ENCODE data around the gene B4GALNT2.
"Not testable (repeated sequence)": the region's sequence is repeated elsewhere in the genome, so short reads cannot be mapped to it uniquely, and the experiment has no call there.

The B4GALNT2 gene, protein sequence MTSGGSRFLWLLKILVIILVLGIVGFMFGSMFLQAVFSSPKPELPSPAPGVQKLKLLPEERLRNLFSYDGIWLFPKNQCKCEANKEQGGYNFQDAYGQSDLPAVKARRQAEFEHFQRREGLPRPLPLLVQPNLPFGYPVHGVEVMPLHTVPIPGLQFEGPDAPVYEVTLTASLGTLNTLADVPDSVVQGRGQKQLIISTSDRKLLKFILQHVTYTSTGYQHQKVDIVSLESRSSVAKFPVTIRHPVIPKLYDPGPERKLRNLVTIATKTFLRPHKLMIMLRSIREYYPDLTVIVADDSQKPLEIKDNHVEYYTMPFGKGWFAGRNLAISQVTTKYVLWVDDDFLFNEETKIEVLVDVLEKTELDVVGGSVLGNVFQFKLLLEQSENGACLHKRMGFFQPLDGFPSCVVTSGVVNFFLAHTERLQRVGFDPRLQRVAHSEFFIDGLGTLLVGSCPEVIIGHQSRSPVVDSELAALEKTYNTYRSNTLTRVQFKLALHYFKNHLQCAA

DNA sequence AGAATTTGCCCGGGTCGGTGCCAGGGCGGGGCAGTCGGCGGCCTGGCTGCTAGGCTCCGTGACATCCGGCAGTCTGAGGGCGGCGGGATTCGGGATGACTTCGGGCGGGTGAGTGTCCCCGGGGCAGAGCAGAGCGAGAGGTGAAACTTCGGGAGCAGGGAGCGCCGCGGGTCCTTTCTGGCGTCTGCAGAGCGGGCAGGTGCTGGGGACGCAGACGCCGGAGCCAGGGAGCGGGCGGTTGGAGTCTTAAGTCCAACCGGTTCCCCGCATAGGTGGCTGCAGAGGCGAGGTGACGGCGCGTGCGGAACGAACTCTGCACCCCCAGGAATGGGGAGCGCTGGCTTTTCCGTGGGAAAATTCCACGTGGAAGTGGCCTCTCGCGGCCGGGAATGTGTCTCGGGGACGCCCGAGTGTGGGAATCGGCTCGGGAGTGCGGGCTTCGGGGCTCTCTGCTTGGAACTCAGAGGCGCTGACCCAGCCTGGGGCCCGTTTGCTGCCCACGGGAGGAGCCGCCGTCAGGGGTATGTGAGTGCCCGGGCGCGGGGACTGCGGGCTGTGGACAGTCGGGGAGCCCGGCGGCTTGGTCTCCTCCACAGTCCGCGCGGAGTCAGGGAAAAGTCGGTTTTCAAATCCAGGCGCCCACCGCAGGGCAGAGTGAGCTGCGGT is at the start of gene B4GALNT2:
Gene B4GALNT2, plus strand, starts transcription at position 71 of the 666 bp plus-strand sequence. Its CDS starts 24 bp downstream, at position 95.
- DNase-seq = peak; percentile 4

GRCh38 chr17:49085046-49085445 is 47.5 kb upstream of the B4GALNT2 start:
- DNase-seq = not testable (repeated sequence)

GRCh38 chr17:49085565-49086315 is 46.8 kb upstream of the B4GALNT2 start:
- no peak for DNase-seq

DNA sequence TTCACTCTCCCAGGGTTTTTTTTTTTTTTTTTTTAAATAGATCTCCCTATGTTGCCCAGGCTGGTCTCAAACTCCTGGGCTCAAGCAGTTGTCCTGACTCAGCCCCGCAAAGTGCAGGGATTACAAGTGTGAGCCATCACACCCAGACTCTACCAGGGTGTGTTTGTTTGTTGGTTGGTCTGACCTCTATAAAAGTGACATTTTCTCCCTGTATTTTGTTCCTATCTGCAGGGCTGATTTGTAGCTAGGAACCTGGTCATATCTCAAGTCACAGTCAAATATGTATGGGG is 46.3 kb upstream of the B4GALNT2 start:
- DNase-seq = no peak

DNA sequence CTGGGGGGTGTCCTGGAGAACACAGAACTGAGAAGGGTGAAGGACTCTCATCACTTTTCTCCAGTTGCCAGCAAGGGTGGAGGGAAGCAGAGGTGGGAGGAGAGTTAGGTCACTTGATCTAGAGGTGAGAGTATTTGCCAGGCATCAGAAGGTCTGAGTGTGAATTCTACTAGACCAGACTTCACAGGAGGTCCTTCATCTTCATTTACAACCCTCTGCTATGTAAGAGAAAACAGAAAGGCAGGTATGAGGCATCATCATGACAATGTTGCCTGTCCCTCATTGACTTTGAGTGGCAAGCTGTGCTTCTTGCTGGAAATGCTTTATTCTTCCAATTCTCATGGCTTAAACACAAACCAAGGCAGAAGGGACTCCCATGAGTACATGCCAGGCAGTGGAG is 45.9 kb upstream of the B4GALNT2 start:
- DNase-seq = no peak

GRCh38 chr17:49089094-49089493 is 43.5 kb upstream of the B4GALNT2 start:
- DNase-seq = no peak

DNA sequence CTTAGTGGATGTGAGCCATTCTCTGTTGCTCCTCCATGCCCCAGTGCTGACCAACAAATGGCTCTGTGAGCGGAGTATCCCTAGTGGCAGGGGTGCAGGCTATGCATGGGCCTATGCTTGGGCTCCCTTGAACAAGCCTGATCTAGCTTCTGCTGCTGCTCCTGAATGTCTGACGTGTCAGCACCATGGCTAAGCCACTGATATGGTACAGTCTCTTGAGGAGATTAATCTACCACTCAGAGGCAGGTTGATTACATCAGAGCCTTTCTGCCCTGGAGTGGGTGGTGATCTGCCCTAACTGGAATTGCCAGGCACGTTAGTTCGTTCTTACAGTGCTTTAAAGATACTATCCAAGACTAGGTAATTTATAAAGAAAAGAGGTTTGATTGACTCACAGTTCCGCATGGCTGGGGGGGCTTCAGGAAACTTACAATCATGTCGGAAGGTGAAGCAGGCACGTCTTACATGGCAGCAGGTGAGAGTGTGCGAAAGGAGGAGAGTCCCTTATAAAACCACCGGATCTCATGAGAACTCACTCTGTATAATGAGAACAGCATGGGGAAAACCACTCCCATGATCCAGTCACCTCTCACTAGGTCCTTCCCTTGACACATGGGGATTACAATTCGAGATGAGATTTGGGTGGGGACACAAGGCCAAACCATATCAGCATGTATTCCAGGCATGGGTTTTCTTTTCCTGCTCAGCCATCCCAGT is 41.5 kb upstream of the B4GALNT2 start:
- DNase-seq = no peak

DNA sequence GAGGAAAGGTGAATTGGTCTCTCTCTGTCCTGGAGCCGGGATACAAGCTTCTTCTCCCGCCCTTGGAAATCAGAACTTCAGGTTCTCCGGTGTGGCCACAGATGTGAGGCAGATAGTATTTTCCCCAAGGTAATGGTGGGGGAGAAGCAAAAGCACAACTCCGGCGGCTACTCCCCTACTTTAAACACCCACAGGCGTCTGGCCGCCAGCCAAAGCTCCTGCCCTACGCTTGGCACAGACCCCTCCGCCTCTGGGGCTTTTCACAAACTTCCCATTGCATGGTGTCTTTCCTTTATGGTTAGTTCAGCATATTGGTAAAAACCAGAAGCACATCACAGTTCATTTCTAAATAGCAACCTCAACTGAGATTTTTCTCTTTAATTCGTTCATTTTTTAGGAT is 39.4 kb upstream of the B4GALNT2 start:
- DNase-seq = no peak

DNA sequence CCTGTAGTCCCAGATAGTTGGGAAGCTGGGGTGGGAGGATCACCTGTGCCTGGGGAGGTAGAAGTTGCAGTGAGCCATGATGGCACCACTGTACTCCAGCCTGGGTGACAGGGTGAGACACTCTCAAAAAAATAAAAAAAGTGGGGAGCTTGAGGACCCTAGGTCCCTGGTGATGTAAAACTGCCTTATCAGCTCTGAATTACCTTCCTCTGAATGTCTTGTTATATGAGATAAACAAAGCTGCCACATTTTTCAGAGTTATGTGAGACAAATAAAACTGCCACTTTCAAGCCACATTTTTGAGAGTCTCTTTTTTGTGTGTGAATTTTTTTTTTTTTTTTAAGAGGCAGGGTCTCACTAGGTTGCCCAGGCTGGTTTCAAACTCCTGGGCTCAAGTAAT is 32.0 kb upstream of the B4GALNT2 start:
- no peak for DNase-seq

GRCh38 chr17:49101054-49101534 is 31.5 kb upstream of the B4GALNT2 start:
- DNase-seq = no peak

DNA sequence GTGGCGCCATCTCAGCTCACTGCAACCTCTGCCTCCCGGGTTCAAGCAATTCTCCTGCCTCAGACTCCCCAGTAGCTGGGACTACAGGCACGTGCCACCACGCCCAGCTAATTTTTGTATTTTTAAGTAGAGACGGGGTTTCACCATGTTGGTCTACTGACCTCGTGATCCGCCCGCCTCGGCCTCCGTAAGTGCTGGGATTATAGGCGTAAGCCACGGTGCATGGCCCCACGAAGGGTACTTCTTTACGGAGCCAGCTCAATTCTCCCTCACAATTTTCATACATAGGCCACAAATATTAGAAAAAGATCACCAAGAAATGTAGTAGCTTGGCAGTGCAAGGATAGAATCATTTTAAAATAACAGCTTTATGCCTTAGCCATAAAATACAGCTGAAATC is 29.2 kb upstream of the B4GALNT2 start:
- not testable (repeated sequence) for DNase-seq

- DNase-seq = no peak
These were observed 28.0 kb upstream of the B4GALNT2 start for GRCh38 chr17:49104511-49105074.

DNA sequence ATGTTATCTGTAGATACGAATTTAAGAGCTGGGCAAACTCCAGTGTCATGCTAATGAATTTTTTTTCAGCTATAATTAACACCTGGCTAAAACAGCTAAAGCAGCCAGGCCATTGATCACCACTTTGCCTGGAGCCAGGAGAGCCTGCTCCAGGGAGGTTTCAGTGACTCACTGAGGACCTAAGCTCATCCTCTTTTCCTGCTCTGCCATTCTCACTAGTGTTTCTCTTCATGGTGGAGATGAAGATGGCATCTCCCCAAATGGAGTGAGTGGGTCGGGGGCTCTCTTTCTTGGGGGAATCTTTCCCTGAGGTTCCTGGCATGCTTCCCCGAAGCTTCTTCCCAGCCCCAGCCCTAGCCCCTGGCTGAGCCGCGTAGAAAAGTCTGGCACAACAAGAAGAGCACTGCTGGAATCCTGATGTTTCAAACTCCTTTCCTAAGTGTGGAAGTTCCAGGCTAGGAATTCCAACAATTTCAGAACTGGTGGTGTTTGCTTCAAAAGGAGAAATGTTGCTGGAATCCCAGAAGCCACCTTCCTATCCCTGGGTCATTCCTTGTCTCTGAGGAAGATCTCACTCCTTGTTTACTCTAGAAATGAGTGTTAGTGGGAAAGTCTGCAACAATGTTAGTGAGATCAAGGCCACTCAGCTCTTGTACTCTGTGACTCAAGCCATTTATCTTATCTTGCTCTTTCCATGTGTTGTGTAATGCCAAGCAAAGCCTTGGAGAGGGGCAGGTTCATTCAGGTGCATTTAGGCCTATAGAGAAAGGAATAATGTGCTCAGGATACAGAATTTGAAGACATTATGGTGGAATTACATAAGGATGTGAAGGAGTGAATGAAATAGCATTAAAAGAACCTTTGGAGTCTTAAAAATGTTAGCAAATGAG is 26.0 kb upstream of the B4GALNT2 start:
- DNase-seq = no peak

GRCh38 chr17:49107211-49107557 is 25.4 kb upstream of the B4GALNT2 start:
- DNase-seq = no peak

DNA sequence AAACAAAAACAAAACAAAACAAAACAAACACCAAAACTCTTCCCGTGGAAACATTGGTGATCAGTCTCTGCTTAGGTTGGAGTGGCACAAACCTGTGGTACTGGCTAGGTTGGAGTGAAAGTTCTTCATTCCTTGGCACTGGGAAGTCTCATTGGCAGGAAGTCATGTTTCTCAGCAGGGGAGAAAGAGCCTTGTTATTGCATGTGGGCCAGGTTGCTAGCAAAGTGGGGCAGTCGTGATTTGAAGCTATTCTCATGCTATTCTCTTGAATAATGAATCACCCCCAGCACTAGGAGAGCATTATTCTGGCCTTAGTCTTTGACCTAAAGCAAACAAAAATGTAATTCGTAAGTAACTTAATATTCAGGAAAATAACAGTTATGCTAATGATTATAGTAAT is 24.3 kb upstream of the B4GALNT2 start:
- no peak for DNase-seq

- no peak for DNase-seq
These were observed 22.1 kb upstream of the B4GALNT2 start for GRCh38 chr17:49110509-49110908.

- DNase-seq = no peak
These were observed 20.6 kb upstream of the B4GALNT2 start for GRCh38 chr17:49111934-49112333.

DNA sequence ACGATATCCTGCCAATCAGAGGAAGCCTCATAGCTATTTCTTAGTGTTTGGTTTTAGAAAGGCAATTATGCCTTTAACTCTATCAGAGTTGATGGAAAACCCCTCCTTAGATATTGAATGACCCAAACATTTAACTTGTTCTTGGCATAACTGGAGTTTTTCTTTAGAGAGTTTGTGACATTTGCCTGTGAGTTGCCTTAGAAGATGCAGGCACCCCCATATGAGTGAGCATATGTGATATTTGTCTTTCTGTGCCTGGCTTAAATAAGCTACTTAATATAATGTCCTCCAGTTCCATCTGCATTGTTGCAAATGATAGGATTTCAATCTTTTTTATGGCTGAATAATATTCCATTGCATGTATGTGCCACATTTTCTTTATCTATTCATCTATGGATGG is 19.6 kb upstream of the B4GALNT2 start:
- DNase-seq = no peak

DNA sequence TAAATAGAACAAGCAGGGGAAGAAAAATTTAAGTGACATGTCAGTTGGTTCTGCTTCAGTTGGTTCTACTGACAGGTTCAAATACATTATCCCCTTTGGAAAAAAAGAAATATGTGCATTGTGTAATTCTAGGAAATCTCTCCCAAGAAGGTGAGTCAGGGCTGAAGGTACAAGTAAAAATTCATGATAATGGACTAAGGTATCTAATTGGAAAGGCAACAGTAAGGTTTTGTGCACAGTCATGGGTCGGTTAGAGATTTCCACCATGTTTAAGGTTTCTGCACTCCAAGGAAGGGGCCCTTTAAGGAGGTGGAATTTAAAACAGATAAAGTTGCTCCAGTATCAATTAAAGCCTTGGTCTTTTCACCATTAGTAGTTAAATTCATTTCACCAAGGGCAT is 17.9 kb upstream of the B4GALNT2 start:
- no peak for DNase-seq

- no peak for DNase-seq
These were observed 14.9 kb upstream of the B4GALNT2 start for GRCh38 chr17:49117587-49118230.

- no peak for DNase-seq
These were observed 12.4 kb upstream of the B4GALNT2 start for GRCh38 chr17:49120166-49120565.
